GM21381 (cell line): ENCODE results near the gene TNFRSF6B.
"Not testable (repeated sequence)": the region's sequence is repeated elsewhere in the genome, so short reads cannot be mapped to it uniquely, and the experiment has no call there.

Source experiments
- ATAC-seq: cut with Tn5 transposase; IDR thresholded peaks from one replicate; pipeline ENCODE4 v1.9.1; 2021; ENCODE audit warnings: mild to moderate bottlenecking, moderate library complexity; ENCODE audit not compliant: unreplicated experiment

TNFRSF6B gene

GRCh38 chr20:63661959-63662812 lies 34.3 kb upstream of the TNFRSF6B start:
- no peak for ATAC-seq

- no peak for ATAC-seq
Observed at GRCh38 chr20:63662813-63663189, 33.7 kb upstream of the TNFRSF6B start.

- ATAC-seq: no peak
Observed at GRCh38 chr20:63663332-63664066, 33.0 kb upstream of the TNFRSF6B start.

GRCh38 chr20:63664143-63664851 lies 32.2 kb upstream of the TNFRSF6B start:
- no peak for ATAC-seq

DNA sequence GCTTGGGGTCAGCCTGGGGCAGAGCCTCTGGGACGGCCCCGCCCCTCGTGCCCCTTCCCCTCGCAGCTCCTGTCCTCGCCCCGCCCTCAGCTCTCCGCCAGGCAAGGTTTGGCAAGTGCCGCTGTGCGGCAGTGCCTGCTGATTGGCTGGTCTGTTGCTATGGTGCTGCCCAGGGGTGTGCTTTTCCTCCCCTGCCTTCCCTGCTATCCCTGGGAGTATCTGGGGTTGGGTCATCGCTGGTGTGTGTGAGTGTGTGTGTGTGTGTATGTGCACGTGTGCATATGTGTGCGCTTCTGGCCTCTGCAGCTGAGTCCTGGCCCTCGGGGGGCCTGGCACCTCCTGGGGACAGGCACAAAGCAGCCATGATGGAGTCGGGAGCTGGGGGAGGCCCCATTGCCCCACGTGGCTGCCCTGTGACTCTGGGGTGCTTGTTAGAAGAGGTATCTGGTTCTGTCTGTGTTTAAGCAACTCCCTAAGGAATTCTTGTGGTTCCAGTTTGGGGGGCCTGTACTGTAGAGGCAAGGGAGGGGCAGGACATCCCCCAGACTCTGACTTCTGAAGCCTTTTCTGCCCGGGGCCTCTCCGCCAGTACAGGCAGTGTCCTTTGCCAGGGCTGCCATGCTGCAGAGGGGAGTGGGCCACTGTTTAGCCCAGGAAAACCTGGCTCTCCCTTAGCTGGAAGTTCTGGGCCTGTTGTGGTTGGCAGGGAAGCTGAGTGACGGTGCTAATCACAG lies 31.4 kb upstream of the TNFRSF6B start:
- ATAC-seq: no peak

DNA sequence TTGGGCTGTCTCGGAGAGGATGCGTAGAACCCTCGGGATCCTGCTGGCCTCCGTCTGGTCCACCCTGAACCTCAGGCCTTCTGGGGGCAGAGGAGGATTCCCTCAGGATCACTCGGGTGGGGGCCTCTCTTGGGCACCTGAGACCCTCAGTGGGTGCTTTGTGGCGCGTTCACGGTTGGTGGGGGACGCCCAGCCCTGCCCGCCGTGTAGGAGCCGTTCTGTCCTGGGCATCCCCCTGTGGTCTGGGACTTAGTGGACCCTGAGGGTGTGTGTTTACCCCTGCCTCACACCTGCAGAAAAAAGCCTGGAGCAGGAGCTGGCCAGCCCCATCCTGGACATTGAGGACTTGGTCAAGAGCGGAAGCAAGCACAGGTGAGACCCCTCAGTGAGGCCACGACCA lies 30.7 kb upstream of the TNFRSF6B start:
- ATAC-seq: no peak

DNA sequence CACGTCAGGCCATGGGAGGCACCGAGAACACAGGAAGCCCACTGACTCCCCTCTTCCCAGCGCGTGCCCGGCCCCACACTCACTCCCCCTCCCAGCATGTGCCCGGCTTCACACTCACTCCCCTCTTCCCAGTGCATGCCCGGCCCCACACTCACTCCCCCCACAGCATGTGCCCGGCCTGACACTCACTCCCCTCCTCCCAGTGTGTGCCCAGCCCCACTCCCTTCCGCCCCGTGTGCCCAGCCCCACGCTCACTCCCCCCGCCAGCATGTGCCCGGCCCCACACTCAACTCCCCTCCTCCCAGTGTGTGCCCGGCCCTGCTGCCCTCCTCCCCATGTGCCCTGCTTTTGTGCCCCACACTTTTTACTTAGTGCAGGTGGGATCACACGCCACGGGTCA lies 28.6 kb upstream of the TNFRSF6B start:
- no peak for ATAC-seq

DNA sequence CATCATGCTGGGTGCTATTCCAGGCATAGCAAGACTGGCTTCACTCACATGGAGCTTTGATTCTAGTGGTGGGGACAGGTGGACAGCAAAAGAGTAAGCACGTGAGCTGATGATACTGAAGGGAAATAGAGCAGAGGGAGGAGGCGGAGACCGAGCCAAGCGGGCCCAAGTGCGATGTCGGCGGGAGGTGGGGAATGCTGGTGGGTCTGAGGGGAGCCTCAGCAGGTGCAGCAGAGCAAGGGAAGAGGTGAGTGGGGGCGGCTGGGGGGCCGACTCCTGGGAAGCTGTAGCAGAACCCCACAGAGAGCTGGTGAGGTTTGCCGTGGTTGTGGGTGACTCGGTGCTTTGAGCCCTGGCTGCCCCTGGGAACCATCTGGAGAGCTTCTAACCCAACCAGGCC lies 28.1 kb upstream of the TNFRSF6B start:
- no peak for ATAC-seq

- not testable (repeated sequence) for ATAC-seq
Observed at GRCh38 chr20:63671695-63672094, 24.8 kb upstream of the TNFRSF6B start.

- no peak for ATAC-seq
Observed at GRCh38 chr20:63672666-63673065, 23.8 kb upstream of the TNFRSF6B start.

GRCh38 chr20:63673951-63674350 lies 22.5 kb upstream of the TNFRSF6B start:
- no peak for ATAC-seq

DNA sequence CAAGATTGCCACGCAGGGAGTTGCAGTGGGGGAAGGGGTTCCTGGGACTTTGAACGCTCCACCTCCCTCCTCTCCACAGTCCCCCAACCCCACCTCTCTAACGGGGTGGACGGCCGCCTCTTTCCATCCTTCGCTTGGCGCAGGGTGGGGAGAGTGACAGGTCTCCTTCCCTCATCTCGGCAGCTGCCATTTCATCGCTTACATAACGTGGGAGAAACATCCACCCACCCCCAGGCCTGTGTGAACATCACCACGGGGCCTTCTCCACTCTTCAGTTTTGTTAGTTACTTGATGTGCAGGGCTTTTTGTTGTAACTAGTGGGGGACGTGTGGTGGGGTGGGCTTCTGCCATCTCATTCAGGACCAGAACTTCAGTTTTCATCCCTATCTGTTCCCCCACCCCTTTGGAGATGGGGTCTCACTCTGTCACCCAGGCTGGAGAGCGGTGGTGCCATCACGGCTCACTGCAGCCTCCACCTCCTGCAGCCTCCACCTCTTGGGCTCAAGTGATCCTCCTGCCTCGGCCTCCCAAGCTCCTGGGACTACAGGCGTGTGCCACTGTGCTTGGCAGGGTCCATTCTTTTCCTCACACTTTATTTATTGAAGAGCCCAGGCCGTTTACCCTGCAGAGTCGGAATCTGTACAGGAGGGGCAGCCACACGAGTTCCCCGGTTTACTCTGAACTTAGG lies 20.6 kb upstream of the TNFRSF6B start:
- ATAC-seq: no peak

- no peak for ATAC-seq
Observed at GRCh38 chr20:63678071-63678470, 18.4 kb upstream of the TNFRSF6B start.

- ATAC-seq: no peak
Observed at GRCh38 chr20:63678667-63679465, 17.6 kb upstream of the TNFRSF6B start.

GRCh38 chr20:63679799-63680305 lies 16.6 kb upstream of the TNFRSF6B start:
- no peak for ATAC-seq

GRCh38 chr20:63680427-63680826 lies 16.0 kb upstream of the TNFRSF6B start:
- ATAC-seq: no peak

- no peak for ATAC-seq
Observed at GRCh38 chr20:63680857-63681608, 15.4 kb upstream of the TNFRSF6B start.

DNA sequence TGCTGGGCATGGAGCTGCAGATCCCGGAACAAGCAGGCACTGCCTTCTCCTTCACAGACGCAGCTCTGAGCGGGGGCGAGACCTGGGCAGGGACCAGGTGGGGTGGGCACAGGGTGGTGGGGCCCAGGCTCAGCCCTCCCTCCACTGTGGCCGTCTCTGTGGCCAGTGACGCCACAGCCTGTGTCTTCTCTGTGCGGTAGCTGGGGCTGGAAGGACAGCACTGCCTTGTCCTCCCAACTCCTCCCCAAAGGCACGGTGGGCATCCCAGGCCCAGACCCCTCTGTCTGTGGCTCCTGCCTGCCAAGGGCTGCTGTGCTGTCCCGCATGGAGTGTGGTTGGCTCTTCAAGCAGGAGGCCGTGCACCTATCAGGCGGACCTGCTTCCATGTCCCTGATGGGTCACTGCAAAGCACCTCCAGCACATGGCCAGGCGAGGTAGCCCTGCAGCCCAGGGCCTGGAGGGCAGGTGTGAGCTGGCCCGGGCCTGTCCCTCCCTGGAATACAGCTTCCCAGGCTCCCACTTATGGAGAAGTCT lies 14.8 kb upstream of the TNFRSF6B start:
- ATAC-seq: no peak
